GM12872 (cell line): Measurements from ENCODE around the gene BICRA.

Experiments
- CTCF ChIP-seq: IDR thresholded peaks from 3 replicates; pipeline ENCODE4 v1.5.1; 2011; ENCODE audit warnings: low read depth, mild to moderate bottlenecking, low read length, moderate library complexity; ENCODE audit not compliant: insufficient read depth

The BICRA gene

GRCh38 chr19:47700934-47701716 lies 92.2 kb downstream of the BICRA start:
- no peak for TF ChIP-seq CTCF

- TF ChIP-seq CTCF: no peak
Observed at GRCh38 chr19:47701717-47702552, 93.0 kb downstream of the BICRA start.

DNA sequence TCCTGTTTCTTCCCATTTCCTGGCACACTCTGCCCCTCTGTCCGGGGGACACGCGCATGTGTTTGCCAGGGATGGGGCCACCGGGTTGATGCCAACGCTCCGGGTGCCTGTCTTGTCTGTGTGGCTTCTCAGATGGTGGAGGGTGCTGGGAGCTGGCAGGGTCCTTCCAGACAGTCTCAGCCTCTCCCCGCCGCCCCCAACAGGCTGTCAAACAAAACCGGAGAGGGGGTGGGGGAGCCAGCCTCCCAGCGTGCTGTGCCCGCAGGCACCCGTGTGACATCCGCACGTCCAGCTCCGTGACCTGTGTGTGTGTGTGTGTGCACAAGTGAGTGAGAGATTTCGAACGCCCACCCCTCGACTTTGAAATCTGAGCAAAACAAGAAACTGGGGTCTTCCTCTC lies 93.7 kb downstream of the BICRA start:
- TF ChIP-seq CTCF: no peak

GRCh38 chr19:47703301-47703700 lies 94.4 kb downstream of the BICRA start:
- TF ChIP-seq CTCF: no peak

DNA sequence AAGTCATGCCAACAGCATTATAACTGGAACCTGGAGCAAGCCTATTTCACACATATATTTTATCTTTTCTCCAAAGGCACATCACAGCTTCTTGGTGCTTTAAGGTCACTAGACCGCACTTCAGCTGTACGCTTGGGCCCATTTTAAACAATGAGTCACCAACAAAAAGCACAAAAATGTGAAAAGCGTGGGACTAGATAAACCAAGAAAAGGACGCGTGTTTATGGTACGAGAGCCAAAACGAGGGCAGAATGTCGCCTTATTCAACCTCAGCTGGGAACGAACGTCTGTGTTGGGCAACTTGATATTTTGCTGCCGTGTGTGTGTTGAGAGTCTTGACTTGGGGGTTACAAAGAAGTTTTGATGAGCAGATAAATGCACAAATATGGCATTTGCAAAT lies 95.1 kb downstream of the BICRA start:
- TF ChIP-seq CTCF: no peak

GRCh38 chr19:47704656-47705055 lies 95.7 kb downstream of the BICRA start:
- TF ChIP-seq CTCF: no peak

DNA sequence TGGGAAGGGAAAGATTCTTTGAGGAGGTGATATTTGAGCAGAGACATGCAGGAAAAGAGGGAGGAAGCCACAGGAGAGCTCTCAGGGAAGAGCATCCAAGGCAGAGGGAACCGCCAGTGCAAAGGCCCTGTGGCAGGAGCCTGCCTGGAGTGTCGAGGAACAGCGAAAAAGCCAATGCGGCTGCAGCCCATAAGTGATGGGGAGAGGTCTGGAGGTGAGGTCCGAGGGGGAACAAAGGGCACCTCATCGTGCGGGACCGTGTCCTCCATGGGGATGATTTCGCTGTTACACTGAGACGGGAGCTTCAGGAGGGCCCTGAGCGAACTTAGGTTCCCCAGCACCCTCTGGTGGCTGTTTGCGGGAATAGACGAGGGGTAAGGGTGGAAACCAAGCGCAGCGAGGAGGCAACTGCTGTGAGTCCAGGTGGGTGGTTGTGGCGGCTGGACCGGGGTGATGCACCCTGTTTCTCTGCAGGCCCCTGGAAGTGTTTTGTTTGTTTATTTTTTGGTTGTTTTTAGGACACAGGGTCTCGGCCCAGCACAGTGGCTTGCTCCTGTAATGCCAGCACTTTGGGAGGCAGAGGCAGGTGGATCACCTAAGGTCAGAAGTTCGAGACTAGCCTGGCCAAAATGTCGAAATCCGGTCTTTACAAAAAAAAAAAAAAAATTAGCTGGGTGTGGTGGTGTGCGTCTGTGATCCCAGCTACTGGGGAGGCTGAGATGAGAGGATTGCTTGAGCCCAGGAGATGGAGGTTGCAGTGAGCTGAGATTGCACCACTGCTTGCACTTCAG lies 98.4 kb downstream of the BICRA start:
- TF ChIP-seq CTCF: peak; percentile 91
